Anterior cingulate cortex (tissue), 58 donors: ENCODE measurements around the gene LMLN.
"Not testable (repeated sequence)": the region's sequence is repeated elsewhere in the genome, so short reads cannot be mapped to it uniquely, and the experiment has no call there.

Source experiments
- DNase-seq, 58 donors: peaks; one replicate each; lab custom pipeline; 2025; lab: John Stamatoyannopoulos, UW

The LMLN gene

GRCh38 chr3:198065897-198066296, 105.9 kb downstream of the LMLN start:
- no peak for DNase-seq

GRCh38 chr3:198067416-198067815, 107.4 kb downstream of the LMLN start:
- no peak for DNase-seq

- no peak for DNase-seq
These were observed 110.9 kb downstream of the LMLN start for GRCh38 chr3:198070871-198071270.

GRCh38 chr3:198071602-198072287, 111.7 kb downstream of the LMLN start:
- DNase-seq = peak in 2 of 58 donors; percentile 1 to 3

- DNase-seq = no peak
These were observed 116.8 kb downstream of the LMLN start for GRCh38 chr3:198076722-198077308.

GRCh38 chr3:198079771-198080520, 119.9 kb downstream of the LMLN start:
- peak in 11 of 58 donors; percentile 1 to 62 (median 34) for DNase-seq

- peak in 36 of 58 donors; percentile 6 to 64 (median 38) for DNase-seq
These were observed 120.7 kb downstream of the LMLN start for GRCh38 chr3:198080521-198081384.

GRCh38 chr3:198081421-198081844, 121.4 kb downstream of the LMLN start:
- peak in 3 of 58 donors; percentile 6 to 36 (median 22) for DNase-seq

- not testable (repeated sequence) for DNase-seq
These were observed 122.2 kb downstream of the LMLN start for GRCh38 chr3:198082226-198082625.

GRCh38 chr3:198088421-198088955, 128.5 kb downstream of the LMLN start:
- DNase-seq = no peak

GRCh38 chr3:198090795-198091332, 130.8 kb downstream of the LMLN start:
- no peak for DNase-seq

GRCh38 chr3:198092276-198092675, 132.3 kb downstream of the LMLN start:
- DNase-seq = no peak

- DNase-seq = no peak
These were observed 133.2 kb downstream of the LMLN start for GRCh38 chr3:198093112-198093679.
